ENCODE data around the gene COX6B1.
"Not testable (repeated sequence)": the region's sequence is repeated elsewhere in the genome, so short reads cannot be mapped to it uniquely, and the experiment has no call there.

Gene COX6B1

GRCh38 chr19:35665157-35665556 is 17.0 kb downstream of the COX6B1 start:
- DNase-seq = no peak

GRCh38 chr19:35665604-35666003 is 17.5 kb downstream of the COX6B1 start:
- no peak for DNase-seq

DNA sequence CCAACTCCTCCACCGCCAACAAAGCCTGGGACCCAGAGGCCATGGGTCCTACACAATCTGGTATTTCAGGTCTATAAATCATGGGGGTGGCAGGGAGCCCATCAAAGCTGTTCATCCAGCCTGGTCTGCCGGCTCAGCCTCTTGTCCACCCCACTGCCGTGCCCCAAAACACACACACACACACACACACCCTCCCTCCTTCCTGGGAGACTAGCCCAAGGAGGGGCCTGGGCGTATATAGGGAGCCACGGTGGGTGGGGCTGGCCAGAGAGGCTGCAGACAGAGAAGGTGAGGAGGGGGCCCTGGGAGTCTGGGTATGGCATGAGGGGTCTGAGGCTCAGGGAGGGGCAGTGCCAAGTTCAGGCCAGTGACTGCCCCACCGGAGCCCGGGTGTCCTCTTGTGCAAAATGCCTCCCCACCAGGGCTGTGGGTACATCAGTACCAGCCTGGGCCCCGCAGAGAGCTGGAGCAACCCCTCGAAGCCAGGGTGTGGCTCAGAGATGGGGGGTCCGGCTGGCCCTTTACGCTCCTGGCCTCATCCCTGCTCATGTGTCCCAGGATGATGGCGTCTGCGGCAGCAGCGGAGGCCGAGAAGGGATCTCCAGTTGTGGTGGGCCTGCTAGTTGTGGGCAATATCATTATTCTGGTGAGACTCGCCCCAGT is 18.3 kb downstream of the COX6B1 start, which contains the start of gene UPK1A:
TSS of gene UPK1A (plus strand) at position 267 of the 663 bp plus-strand sequence. CDS start at position 563, 296 bp downstream.
- no peak for DNase-seq

DNA sequence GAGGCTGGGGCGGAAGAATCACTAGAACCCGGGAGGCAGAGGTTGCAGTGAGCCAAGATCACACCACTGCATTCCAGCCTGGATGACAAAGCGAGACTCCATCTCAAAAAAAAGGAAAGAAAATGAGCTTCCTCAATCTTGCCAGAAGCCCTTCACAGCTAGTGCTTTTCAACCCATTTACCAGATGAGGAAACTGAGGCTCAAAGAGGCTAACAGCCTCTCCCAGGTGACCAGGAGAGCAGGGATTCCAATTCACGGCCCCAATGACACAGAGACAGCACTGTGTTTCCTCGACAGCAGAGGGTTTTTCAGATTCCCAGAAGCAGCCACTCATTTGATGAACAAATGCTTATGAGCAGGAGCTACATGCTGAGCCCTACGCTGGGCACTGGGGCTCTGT is 21.4 kb downstream of the COX6B1 start:
- no peak for DNase-seq

GRCh38 chr19:35669974-35670373 is 21.9 kb downstream of the COX6B1 start:
- DNase-seq = no peak

DNA sequence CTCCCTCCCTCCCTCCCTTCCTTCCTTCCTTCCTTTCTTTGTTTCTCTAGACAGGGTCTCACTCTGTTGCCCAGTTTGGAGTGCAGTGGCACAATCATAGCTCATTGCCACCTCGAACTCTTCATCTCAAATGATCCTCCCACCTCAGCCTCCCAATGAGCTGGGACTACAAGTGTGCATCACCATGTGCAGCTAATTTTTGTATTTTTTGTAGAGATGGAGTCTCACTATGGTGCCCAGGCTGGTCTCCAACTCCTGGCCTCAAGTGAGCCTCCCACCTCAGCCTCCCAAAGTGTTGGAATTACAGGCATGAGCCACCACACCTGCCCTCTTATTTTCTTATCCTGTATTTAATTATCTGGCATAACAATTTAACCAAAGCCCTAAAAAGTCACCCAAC is 22.6 kb downstream of the COX6B1 start:
- no peak for DNase-seq

GRCh38 chr19:35671818-35672217 is 23.7 kb downstream of the COX6B1 start:
- no peak for DNase-seq

DNA sequence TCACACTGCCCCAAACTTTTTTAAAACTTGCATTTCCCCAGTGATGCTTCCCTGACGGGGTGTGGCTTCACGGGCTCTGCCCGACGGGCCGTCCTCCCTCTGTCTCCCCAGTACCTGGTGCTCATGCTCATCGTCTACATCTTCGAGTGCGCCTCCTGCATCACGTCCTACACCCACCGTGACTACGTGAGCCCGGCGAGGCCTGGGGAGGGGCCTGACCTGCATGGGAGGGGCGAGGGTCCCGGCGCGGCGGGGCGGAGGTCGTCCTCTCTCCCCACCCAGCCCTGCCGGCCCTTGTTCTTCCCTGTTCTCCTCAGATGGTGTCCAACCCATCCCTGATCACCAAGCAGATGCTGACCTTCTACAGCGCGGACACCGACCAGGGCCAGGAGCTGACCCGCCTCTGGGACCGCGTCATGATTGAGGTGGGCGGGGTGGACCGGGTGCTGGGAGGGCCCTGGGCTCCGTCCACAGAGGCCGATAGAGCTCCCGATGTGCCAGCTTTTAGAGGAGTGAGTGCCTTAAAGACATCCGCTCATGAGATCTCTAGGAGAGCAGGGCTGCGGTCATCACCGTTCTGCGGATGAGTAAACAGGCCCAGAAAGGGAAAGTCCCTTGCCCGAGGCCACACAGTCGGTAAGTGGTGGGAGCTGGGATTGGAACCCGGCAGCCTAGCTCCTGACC is 25.1 kb downstream of the COX6B1 start:
- DNase-seq = no peak

GRCh38 chr19:35675589-35676140 is 27.5 kb downstream of the COX6B1 start:
- DNase-seq = no peak

DNA sequence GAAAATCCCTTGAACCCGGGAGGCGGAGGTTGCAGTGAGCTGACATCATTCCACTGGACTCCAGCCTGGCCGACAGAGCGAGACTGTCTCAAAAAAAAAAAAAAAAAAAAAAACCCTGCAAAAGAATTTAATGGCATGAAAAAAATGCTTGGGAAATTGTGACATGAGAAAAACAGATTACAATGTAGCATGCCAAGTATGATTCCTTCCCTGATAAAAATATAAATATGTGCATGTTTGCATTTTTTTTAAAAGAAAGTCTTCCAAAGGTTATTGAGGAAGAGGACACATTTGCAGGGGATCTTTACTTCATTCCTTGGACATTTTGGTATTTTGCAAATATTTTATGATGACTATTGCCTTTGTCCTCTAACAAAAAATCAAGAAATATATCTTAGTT is 41.7 kb downstream of the COX6B1 start:
- no peak for DNase-seq

DNA sequence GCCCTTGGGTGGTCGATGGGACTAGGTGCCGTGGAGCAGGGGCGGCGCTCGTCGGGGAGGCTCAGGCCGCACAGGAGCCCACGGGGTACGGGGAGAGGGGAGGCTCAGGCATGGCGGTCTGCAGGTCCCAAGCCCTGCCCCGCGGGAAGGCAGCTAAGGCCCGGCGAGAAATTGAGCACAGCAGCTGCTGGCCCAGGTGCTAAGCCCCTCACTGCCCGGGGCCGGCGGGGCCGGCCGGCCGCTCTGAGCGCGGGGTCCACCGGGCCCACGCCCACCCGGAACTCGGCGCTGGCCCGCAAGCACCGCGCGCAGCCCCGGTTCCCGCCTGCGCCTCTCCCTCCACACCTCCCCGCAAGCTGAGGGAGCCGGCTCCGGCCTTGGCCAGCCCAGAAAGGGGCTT is 43.0 kb downstream of the COX6B1 start:
- not testable (repeated sequence) for DNase-seq

- no peak for DNase-seq
Measured at GRCh38 chr19:35692010-35692409, 43.9 kb downstream of the COX6B1 start.

DNA sequence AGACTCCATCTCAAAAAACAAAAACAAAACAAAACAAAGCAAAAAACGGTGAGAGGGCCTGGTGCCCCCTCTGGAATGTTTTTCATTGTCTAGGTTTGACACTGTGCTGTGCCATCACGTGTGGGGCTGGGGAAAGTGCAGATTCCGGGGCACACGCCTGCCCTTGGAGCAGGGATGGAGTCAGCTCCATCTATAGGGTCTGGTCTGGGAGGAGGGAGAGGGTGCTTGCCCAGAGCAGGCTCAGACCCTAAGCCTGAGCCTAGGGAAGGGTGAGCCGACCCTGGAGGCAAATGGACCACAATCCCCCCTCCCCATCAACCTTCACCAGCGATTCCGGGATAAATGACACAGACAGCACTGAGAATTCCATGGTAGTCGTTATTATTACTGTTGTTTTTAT is 45.3 kb downstream of the COX6B1 start:
- DNase-seq = no peak

DNA sequence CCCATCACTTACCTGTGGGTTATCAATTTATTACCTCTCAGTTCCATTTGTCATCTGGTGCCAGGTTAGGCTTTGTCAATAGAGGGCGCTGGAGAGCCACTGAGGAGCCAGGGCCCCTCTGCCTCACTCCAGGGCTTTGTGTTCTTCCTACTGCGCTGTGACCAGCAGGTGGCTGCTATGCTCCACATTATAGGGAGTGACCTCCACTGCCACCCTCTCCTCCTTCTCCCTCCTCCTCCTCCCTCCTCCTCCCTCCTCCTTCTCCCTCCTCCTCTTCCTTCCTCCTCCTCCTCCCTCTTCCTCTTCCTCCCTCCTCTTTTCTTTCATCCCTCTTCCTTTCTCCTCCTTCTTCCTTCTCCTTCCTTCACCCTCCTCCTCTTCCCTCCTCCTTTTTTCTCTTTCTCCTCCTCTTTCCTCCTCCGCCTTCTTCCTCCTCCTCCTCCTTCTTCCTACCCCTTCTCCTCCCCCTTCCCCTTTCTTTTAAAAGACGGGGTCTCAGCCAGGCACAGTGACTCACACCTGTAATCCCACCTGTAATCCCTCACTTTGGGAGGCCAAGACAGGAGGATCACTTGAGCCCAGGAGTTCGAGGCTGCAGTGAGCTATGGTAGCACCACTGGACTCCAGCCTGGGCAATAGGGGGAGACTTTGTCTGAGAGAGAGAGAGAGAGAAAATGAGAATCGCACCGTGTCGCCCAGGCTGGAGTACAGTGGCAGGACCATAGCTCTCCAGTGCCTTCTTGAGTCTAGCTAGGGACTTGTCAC is 45.9 kb downstream of the COX6B1 start:
- peak in 54 of 58 donors; percentile 8 to 89 (median 70) for DNase-seq

DNA sequence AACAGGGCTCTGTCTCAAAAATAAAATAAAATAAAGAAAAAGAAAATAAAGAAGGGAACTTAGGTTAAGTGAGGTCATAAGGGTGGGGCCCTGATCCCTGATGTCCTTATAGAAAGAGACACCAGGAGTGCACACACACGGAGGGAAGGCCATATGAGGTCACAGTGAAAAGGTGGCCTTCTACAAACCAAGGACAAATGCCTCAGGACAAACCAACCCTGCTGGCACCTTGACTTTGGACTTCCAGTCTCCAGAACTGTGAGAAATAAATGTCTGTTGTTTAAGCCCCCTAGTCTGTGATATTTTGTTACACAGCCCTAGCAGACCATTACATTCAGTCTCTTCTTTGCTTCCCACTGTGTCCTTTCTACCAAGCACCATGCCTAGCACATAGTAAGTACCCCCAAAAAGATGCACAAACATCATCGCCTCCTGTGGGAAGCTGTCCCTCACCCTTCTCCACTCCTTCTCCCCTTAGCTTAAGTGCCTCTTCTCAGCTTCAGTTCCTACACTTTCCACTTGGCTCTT is 47.8 kb downstream of the COX6B1 start:
- DNase-seq = no peak

DNA sequence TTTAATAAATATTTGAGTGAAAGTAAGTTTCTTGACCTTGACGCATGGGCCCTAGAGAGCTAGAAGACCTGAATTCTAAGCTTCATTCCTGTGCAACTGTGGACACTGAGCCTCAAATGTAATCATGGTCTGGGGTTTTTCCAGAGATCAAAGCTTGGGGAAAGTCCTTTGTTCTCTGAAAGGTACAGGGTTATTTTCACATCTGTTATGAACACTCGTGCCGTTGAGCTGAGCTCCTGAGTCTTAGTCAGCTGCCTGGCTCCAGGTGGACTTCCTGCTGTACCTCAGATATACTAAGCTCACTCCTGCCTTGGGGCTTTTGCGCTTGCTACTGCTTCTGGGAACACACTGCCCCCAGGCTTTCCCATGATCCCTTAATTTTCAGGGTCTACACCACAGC is 48.7 kb downstream of the COX6B1 start:
- DNase-seq = no peak

- DNase-seq = peak; percentile 67 to 99 (median 96)
Measured at GRCh38 chr19:35702223-35703012, 54.3 kb downstream of the COX6B1 start.

DNA sequence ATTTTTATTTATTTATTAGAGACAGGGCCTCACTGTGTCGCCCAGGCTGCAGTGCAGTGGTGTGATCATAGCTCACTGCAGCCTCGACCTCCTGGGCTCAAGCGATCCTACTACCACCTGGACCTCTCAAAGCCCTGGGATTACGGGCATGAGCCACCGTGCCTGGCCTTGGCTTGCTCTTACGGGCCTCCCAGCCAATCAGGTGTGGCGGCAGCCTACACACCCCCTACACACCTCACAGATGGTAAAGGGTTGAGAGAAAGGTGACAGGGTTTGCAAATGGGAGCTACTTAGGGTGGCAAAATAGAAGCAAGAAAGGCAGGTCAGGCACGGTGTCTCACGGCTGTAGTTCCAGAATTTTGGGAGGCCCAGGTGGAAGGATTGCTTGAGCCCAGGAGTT is 55.2 kb downstream of the COX6B1 start:
- DNase-seq = no peak

- peak in 2 of 58 donors; percentile 10 to 14 for DNase-seq
Measured at GRCh38 chr19:35704218-35704617, 56.1 kb downstream of the COX6B1 start, which contains the start of gene ZBTB32. TSS of gene ZBTB32 (plus strand) at chr19:35704558. CDS start at chr19:35714627, 10,069 bp downstream.

Data from anterior cingulate cortex (tissue), 58 donors.